ENCODE data around the gene KNOP1.

GRCh38 chr16:19766554-19766884 lies 48.5 kb upstream of the KNOP1 start:
- TF ChIP-seq CTCF (conservative IDR thresholded peaks at IDR 0.05; ENCODE audit: low read length), result no peak
- no peak for TF ChIP-seq EZH2phosphoT487 (IDR thresholded peaks at IDR 0.05; ENCODE audit: borderline replicate concordance, low read depth, low read length)

Measured in OCI-LY7 (cell line).